HG03025 (cell line): Measurements from ENCODE around the gene RFC3.
A peak's percentile ranks its signal among the peaks of the same experiment; 100 is the strongest.
"Not testable (repeated sequence)": the region's sequence is repeated elsewhere in the genome, so short reads cannot be mapped to it uniquely, and the experiment has no call there.

ENCODE experiments used
- ATAC-seq: cut with Tn5 transposase; IDR thresholded peaks from one replicate; pipeline ENCODE4 v1.9.1; 2021; ENCODE audit warnings: mild to moderate bottlenecking, moderate library complexity; ENCODE audit not compliant: unreplicated experiment, low FRiP score

Gene RFC3, protein sequence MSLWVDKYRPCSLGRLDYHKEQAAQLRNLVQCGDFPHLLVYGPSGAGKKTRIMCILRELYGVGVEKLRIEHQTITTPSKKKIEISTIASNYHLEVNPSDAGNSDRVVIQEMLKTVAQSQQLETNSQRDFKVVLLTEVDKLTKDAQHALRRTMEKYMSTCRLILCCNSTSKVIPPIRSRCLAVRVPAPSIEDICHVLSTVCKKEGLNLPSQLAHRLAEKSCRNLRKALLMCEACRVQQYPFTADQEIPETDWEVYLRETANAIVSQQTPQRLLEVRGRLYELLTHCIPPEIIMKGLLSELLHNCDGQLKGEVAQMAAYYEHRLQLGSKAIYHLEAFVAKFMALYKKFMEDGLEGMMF

GRCh38 chr13:33817901-33818706 lies at the start of gene RFC3:
Gene RFC3 (plus strand): TSS chr13:33818149. CDS start chr13:33818179, 30 bp downstream.
- peak; percentile 96 for ATAC-seq

DNA sequence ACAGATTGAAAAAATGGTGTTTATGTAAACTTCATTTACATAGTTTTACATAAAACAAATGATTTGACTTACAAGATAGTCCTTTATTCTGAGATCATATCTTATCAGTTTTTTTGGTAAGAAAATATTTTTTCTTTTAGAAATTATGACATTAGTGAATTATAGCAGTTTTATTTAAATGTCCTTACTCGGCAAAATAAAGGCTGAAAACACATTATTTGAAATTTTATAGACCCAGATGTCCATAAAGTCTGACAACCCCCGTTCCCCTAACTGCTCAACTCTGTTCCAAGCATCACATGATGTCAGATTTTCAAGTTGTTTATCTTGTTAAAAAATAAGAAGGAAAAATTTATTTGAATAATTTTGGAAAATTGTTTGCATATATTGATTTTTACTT lies 46.7 kb upstream of the RFC3 start:
- ATAC-seq, result no peak

DNA sequence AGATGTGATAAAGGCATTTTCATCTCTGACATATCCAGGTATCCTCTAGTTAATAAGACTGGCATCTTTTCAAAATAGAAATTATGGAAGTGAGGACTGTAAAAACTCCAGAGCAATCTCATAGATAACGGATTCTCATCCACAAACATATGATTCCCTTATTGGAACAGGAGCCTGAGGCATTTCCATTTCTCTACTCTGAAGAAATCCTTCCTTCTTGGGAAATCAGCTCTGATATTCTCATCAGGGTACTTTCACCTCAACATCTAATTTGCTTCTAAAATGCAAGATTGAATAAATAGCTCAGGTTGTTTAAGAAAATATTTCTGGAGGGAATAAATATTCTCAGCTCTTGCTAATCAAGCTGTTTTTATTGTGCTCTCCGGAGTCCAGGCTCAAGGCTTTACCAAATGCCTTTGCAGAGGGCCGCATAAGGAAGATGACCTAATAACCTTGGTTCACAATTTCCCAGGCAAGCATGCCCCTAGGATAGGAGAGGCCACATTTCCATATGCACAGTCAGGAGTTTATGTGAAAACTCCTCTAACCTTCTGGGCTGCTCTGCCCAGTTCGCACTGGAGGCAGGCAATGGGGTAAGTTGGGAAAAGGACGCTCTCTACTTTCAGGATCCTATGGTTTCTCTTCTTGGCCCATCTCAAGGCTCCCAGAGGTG lies 44.0 kb upstream of the RFC3 start:
- no peak for ATAC-seq

- no peak for ATAC-seq
These were observed 42.4 kb upstream of the RFC3 start for GRCh38 chr13:33775339-33776108.

GRCh38 chr13:33776239-33776881 lies 41.6 kb upstream of the RFC3 start:
- no peak for ATAC-seq

GRCh38 chr13:33782631-33783030 lies 35.3 kb upstream of the RFC3 start:
- ATAC-seq, result no peak

- not testable (repeated sequence) for ATAC-seq
These were observed 34.7 kb upstream of the RFC3 start for GRCh38 chr13:33783212-33783611.

- no peak for ATAC-seq
These were observed 33.2 kb upstream of the RFC3 start for GRCh38 chr13:33784738-33785137.

- ATAC-seq, result no peak
These were observed 32.6 kb upstream of the RFC3 start for GRCh38 chr13:33785384-33785783.

GRCh38 chr13:33787051-33787591 lies 30.8 kb upstream of the RFC3 start:
- no peak for ATAC-seq

DNA sequence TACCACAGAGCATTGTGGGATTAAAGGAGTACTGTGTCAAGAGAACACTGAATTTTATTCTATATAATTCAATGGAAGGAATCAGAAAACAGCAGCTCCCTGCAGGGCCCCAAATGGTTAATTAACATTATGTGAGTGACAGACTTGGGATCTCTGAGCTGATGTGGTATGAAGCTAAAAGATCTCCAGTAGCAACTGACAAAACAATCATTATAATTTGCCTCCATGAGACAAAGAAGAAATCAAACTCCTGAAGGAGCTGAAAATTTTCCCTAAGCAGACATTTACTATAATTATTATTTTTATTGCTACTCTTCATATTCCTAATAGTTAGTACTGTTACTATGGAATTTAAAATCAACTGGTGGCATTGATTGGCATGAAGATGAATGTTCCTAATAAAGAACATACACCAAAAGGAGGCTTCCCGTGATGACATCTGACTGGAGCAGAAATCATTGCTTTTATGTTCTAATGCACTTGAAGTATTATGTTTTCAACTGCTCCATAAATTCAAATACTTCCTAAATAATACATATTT lies 28.8 kb upstream of the RFC3 start:
- no peak for ATAC-seq

DNA sequence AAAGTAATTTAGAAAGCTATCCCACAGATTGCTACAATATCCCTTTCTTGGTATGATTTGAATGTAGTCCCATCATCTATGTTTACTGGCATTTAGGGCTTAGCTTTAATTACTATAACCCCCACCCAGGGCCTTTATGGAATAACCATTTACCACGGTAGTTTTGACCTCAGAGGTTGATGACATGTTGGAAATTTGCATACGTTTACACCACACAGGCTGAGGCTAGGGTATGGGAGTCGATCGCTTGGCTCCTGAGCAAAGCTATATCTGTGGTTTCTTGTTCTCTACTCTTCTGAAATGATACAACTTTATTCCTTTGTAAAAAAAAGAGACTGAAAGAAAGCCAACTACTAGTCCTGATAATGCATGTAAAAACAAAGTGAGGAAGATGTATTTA lies 28.2 kb upstream of the RFC3 start:
- ATAC-seq, result no peak

DNA sequence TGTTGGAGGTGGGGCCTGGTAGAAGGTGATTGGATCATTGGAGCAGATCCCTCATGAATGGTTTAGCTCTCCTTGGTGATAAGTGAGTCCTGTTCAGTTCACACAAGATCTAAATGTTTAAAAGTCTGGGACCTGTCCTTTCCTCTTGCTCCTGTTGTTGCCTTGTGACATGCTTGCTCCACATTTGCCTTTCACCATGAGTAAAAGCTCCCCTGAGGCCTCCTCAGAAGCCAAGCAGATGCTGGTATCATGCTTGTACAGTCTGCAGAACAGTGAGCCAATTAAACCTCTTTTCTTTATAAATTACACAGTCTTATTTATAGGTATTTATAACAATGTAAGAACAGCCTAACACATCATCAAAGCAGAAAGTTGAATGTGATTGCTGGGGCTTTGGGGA lies 24.2 kb upstream of the RFC3 start:
- ATAC-seq, result no peak

- no peak for ATAC-seq
These were observed 23.4 kb upstream of the RFC3 start for GRCh38 chr13:33794576-33794975.

DNA sequence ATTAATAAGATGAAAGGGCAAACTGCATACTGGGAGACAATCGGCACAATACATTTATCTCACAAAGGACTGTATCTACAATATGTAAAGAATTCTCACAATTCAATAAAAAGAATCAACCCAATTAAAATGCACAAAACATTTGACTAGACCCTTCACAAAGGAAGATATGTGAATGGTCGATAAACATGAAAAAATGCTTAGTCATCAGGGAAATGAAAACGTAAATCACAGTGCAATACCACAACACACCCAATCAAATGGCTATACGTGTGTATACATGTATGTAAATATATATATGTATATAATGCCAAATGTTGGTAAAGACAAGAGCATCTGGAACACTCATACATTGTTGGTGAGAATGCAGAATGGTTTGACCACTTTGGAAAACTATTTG lies 21.9 kb upstream of the RFC3 start:
- ATAC-seq, result no peak

DNA sequence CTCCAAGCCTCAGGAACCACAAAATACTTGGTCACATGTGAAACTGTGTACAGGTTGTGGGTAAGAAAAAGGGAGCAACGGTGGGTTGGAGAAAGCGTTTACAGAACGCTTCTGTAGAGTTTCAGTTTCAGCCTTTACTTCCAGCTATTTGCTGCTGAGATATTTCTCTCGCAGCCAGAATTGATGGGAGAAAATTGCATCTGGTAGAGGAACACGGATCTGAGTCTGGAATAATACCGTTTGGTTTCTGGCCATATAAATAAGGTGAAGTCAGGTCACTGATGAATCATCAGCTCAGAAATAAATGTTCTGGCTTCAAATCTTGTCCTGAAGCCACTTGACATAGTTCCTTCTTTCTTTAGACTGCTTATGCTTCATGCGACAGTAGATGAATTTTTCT lies 20.3 kb upstream of the RFC3 start:
- ATAC-seq, result no peak

GRCh38 chr13:33798023-33798422 lies 19.9 kb upstream of the RFC3 start:
- ATAC-seq, result no peak

DNA sequence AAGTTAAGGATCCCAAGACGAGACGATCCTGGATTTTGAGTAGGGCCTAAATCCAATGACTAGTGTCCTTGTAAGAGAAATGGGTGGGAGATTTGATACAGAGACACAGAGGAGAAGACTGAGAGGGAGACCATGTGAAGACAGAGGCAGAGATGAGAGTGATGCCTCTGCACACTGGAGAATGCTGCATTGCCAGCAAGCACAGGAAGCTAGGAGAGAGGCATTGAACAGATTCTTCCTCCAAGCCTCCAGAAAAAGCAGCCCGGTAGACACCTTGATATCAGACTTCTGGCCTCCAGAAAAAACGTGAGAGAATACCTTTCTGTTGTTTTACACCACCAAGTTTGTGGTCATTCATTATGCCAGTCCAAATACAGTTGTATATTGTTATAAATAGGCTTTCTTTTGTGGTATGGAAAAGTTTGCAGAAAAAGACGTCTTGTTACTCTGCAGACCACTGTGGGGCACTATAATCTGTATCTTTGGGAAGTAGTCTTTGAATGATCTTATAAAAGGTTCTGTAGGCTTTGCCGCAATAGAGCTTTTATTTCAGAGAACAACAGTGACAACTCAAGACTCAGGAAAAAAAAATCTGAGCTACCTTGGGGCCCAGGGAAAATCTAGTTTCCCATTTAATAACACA lies 17.9 kb upstream of the RFC3 start:
- ATAC-seq, result no peak

DNA sequence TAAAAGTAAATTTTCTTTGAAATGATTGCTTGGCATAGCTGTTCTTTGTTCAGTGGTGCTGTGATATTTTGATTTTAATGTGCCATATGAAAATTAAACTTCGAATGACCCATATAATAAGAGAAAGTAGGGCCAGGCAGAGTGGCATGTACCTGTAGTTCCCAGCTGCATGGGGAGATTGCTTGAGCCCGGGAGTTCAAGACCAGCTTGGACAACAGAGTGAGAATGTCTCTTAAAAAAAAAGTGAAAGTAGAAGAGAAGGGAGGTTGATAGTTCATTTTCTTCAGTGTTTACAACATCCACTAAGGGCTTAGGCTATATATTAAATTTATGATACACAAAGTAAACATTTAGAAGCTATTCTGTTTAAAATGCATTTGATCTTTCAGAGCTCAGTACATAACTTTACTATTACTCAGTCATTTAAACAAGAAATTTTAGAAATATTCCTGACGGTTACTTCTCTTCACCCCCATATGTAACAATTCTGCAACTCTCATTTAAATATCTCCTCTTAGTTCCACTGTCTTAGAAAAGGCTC lies 17.2 kb upstream of the RFC3 start:
- ATAC-seq, result no peak
